Myocyte (in vitro differentiated cells): ENCODE measurements around the gene NKD2. TPM values are rescaled to one million over a fixed set of nuclear protein-coding genes. Genes with fewer than 3 reads are reported as not detected.

Source experiments
- DNase-seq: peaks from one replicate; pipeline ENCODE4 v3.0.0-alpha.2; 2012; ENCODE audit warnings: low read depth
- microRNA-seq: library from miRNA; unstranded; fragments of <30 nt; microRNA quantifications from one replicate; pipeline ENCODE4, GENCODE V29; 2016
- total RNA-seq: library from RNA; depleted of rRNA; stranded (reverse); fragments of >200 nt; gene quantifications from 2 replicates; pipeline ENCODE4 v1.2.3, GENCODE V29; 2014

The NKD2 gene
- total RNA-seq, 1 donor from 2014 or later: not detected

DNA sequence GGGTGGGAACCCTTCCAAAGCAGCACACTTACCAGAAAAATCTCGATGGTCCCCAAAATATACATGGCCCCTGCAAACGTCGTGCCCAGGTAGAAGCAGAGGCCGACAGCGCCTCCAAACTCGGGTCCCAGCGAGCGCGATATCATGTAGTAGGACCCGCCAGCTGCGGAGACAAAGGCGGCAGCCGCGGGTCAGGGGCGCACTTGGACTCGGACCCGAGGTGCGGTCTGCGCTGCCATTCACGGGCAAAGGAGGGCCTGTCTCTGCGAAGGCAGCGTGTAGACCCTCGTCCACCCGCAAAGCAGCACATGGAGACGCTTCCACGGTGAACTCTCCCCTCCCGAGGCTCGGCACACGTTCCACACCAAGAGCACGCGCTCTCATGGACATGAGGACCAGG lies 78.3 kb downstream of the NKD2 start:
- DNase-seq: no peak

DNA sequence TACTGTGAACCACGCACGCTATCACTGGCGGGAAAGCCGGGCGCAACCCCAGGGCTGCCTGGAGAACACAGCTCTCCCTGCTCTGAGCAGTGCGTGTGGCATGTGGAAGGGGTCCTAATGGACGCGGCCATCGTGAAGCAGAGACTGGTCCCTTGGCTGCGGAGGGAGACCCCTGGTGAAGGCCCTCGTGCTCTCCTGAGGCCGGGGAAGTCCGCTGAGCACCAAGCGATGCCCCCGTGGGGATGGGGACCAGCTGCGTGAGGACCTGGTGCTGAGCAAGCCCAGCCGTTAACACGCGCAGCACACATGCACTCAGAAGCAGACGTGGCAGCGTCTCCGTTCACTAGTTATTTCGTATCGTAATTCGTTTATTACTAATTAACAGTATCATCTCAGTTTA lies 78.8 kb downstream of the NKD2 start:
- DNase-seq: no peak

DNA sequence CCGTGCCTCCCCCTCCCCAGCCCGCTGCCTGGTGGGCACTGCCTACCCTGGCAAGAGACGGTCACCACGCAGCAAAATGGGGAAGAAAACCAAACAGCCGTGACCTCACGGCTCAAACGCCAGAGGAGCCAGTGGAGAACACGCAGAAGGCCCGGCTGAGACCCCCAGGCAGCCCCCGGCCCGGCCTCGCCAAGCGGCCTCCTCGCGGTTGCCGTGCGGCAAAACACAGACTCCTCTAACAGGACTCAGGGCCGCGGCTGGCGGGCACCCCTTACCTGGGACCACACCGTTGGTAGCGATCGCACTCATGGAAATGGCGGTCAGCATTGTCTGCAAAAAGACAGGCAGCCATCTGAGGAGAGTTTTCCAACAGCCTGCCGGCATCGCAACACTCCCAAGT lies 79.4 kb downstream of the NKD2 start:
- DNase-seq: no peak

Small RNA genes within 50 kb of the gene (microRNA-seq; reads per million reads assigned to microRNA genes)
- not detected for gene MIR4635

Other genes with a start within 250 kb of the NKD2 start
- not detected in 2 replicates for gene ZDHHC11B, start 224.1 kb upstream of the NKD2 start, total RNA-seq
- 0.37 and 0.73 TPM in 2 replicates for gene ZDHHC11, start 157.8 kb upstream of the NKD2 start, total RNA-seq
- 29.2 and 30.9 TPM in 2 replicates for gene BRD9, start 116.0 kb upstream of the NKD2 start, total RNA-seq
- gene TRIP13, start 115.9 kb upstream of the NKD2 start, total RNA-seq: 3.5 and 4.5 TPM in 2 replicates
- gene SLC12A7, start 103.3 kb downstream of the NKD2 start, total RNA-seq: 38.0 and 77.2 TPM in 2 replicates
- 0.31 TPM in 1 of 2 replicates, not detected in the other for gene SLC6A19, start 192.8 kb downstream of the NKD2 start, total RNA-seq
- gene SLC6A18, start 216.6 kb downstream of the NKD2 start, total RNA-seq: not detected in 2 replicates